Limb (tissue), 2 donors: ENCODE measurements around the gene SRPK1.
"Not testable (repeated sequence)": the region's sequence is repeated elsewhere in the genome, so short reads cannot be mapped to it uniquely, and the experiment has no call there.

Experiments used
- DNase-seq, 2 donors: peaks; one replicate each; pipeline ENCODE4 v3.0.0-alpha.2; 2016; ENCODE audit errors: extremely low spot score in 2 of 2

The SRPK1 gene

DNA sequence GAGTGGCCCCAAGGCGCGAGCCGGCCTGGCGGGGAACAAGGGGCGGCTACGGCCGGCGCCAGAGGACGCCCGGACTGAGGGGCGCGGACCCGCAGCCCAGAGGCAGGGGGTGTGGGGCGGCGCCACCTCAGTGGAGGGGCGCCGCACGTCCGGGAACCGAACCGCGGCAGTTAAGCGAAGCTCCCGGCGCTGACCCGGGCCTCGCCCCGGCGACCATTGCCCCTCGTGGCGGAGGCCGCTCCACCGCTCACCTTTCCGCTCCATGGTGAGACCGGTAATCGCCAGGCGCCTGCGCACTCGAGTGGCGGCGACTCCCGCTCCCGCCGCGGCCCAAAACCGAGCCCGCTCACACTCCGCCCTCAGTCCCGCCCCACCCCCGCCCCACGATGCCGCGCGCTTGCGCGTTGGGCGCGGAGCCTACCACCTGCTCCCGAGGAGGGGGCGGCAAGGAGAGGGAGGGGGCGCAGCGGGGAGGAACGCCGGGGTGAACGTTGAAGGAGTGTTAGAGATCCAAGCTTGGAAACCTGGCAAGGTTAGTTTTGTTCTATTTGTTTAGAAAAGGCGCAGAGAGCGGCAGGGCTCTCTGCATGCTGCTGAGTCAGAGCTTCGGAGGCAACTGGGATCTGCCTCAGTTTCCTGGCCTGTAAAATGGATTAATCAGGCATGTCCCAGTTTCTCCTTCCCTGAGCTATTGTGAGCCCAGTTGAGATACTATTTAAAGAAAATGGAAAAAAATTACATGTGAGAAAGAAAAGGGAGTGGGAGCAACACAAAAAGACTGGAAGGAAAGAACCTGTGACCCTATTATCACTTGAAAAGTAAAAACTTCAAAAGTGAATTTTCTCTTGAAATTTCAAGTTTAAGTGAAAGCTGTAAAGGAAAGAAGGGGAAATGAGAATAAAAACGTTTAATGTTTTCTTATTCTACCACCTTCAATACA lies at the start of gene SRPK1:
TSS of gene SRPK1 (minus strand) at position 306 of the 940 bp plus-strand sequence. CDS start at position 264, 42 bp downstream.
- DNase-seq = peak; percentile 81 to 95

DNA sequence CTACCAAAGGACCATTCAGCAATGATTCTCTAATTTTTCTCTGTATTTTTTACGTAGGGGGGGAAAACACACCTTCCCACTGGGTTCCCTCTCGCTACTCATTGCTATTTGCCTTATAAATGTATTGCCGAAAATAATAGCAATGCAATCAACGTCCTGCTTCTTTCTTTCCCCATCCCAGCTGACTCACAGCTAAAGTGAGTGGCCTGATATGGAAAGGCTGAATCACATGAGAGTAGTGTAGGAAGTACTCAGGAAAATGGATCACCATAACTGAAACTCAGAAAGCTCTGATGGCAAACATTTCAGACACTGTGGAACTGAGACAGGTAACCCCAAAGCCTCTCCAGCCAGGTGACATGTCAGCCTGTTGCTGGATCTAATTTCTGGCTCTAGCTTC lies 49.3 kb upstream of the SRPK1 start:
- no peak for DNase-seq

- DNase-seq = no peak
Observed at GRCh38 chr6:35969646-35970045, 48.7 kb upstream of the SRPK1 start.

- no peak for DNase-seq
Observed at GRCh38 chr6:35968821-35969220, 47.9 kb upstream of the SRPK1 start.

DNA sequence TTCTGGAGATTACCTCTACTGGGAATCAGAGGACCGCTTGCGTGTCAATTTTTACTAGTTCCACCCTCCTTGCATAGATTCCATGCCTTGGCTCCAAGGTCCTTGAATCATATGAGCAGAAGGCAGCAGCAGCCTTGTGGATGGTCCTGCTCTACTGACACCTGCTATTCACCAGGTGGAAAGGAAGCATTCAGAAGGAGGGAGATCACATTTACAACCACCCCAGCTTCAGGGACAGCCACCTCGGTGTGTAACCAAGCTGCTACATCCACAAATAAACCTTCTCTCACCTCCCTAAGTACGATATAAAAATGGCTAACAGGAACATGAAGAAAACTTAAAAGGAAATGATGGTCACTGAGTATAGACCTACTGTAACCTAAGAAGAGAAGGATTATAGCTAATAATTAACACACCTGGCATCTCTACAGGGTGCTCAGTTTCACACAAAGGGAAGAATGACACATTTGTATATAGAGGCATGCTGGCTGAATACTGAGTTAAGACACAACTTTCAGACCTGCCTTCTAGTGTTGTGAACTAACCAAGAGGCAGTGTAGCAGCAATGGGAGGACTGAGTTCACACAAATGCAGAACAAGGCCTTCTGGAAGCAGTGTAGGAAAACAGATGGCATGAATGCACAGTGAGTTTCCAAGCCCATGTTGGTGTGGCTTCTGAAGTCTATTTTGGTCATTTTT lies 46.3 kb upstream of the SRPK1 start:
- no peak for DNase-seq

DNA sequence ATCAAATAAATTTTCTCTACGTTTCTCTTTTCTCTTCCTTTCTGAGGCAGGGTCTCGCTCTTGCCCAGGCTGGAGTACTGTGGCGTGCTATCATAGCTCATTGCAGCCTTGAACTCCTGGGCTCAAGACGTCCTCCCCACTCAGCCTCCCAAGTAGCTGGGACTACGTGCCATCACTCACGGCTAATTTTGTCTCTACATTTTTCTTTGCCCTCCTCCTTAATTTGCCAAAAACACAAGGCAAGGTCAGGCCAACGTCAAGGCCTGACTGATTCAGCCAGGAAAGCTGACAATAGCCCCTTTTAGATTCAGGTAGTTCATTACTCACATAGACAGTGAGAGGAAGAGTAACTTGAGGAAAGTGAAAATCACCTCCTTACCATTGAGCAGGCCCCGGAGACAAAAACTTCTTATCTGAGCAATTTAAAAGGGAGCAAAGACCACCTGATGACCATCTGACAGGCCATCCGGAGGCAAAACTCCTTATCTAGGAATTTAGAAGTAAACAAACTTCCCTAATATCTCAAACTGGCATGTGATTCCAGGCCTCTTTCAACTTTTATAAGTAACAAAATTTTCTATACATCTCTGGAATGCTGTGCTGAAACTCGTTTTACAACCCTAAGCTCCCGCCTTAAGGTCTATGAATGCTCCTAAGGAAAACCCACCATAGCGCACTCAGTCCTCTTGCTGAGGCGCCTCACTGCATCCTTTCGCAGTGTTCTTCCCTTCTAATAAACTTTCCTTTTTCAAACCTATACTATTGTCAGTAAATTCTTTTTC lies 42.1 kb upstream of the SRPK1 start:
- DNase-seq = no peak

- DNase-seq = no peak
Observed at GRCh38 chr6:35960187-35960586, 39.3 kb upstream of the SRPK1 start.

DNA sequence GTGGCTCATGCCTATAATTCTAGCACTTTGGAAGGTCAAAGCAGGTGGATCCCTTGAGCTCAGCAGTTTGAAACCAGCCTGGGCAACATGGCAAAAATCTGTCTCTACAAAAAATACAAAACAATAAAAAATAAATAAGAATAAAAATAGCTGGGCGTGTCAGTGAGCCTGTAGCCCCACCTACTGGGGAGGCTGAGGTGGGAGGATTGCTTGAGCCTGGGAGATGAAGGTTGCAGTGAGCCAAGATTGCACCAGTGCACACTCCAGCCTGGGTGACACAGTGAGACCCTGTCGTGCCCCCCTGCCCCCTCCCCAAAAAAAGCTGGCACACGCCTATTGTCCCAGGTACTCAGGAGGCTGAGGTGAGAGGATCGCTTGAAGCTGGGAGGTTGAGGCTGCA lies 35.1 kb upstream of the SRPK1 start:
- DNase-seq = no peak

DNA sequence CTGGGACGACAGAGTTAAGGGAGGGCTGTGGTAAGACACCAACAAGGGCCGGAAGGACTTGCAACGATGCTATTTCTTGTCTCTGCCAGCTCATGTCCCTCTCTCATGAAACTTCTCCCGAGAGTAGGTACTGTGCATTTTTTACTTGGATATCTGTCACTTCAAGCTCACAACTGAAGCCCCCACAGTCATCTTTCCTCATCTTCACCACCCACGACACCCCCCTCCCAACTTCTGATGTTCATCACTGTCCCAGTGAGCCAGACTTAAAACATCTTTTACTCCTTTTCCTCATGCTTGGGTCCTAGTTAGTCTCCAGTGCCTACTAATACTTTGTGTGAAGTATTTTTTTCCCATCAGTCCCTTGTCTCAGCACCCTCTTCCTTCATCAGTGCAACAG lies 34.6 kb upstream of the SRPK1 start:
- no peak for DNase-seq

- no peak for DNase-seq
Observed at GRCh38 chr6:35955071-35955470, 34.2 kb upstream of the SRPK1 start.

- DNase-seq = no peak
Observed at GRCh38 chr6:35954333-35954732, 33.4 kb upstream of the SRPK1 start.

DNA sequence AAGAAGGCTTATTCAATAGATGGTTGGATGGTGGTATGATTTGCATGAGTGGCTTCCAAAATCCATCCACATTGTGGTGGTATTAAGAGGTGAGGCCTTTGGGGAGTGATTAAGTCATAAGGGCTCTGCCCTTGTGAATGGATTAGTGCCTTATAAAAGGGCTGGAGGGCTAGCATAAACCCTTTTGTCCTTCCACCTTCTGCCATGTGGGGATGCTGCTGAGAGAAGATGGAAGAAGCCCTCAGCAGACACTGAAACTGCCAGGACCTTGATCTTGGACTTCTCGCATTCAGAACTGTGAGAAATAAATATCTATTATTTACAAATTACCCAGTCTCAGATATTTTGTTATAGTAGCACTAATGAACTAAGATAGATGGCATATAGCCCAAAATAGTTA lies 27.8 kb upstream of the SRPK1 start:
- DNase-seq = no peak

DNA sequence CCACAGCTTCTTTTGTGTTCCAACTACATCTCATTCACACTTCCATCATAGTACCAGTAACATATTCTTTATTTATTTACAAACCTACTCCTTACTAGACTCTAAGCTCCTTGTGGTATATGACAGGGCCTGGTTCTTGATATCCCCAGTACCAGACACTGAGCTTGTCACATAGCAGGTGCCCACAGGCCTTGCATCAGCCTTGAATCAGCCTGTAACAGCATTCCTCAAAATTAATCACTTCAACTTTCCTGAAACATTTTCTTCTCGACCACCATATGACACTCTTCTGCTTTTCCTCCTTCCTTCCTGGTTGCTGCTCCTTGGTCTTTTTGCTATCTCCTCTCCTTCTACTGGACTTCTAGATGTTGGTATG lies 24.7 kb upstream of the SRPK1 start:
- DNase-seq = no peak

- no peak for DNase-seq
Observed at GRCh38 chr6:35943390-35943789, 22.5 kb upstream of the SRPK1 start.

GRCh38 chr6:35942355-35942754 lies 21.5 kb upstream of the SRPK1 start:
- DNase-seq = no peak

GRCh38 chr6:35941170-35941569 lies 20.3 kb upstream of the SRPK1 start:
- DNase-seq = not testable (repeated sequence)

DNA sequence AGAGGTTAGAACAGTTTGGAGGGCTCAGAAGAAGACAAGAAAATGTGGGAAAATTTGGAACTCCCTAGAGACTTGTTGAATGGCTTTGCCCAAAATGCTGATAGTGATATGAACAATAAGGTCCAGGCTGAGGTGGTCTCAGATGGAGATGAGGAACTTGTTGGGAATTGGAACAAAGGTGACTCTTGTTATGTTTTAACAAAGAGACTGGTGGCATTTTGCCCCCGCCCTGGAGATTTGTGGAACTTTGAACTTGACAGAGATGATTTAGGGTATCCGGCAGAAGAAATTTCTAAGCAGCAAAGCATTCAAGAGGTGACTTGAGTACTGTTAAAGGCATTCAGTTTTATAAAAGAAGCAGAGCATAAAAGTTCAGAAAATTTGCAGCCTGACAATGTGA lies 19.1 kb upstream of the SRPK1 start:
- not testable (repeated sequence) for DNase-seq

- not testable (repeated sequence) for DNase-seq
Observed at GRCh38 chr6:35939259-35939658, 18.4 kb upstream of the SRPK1 start.

DNA sequence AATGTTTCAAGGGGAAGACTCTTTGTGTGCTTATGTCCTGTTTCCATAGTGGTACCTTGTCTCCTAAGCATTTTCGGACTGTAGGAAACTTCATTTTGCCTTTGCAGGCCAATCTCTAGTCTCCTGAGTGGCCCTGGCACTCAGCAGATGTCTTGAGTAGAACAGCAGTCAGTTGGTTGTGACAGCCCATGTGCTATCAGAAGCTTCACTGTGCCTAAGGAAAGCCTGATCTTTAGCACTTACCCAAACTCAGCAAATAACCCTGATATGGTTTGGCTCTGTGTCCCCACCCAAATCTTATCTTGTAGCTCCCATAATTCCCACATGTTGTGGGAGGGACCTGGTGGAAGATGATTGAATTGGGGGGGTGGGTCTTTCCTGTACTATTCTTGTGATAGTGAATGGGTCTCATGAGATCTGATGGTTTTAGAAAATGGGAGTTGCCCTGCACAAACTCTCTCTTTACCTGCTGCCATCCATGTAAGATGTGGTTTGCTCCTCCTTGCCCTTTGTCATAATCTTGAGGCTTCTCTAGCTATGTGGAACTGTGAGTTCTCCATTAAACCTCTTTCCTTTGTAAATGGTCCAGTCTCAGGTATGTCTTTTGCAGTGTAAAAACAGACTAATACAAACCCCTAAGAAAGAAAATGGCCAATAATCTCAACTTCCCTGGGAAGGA lies 15.9 kb upstream of the SRPK1 start:
- DNase-seq = no peak

GRCh38 chr6:35935469-35935868 lies 14.6 kb upstream of the SRPK1 start:
- no peak for DNase-seq

GRCh38 chr6:35933844-35934243 lies 12.9 kb upstream of the SRPK1 start:
- DNase-seq = no peak
